Measurements from ENCODE around the gene DDIAS.
"Not testable (repeated sequence)": the region's sequence is repeated elsewhere in the genome, so short reads cannot be mapped to it uniquely, and the experiment has no call there.

Gene DDIAS, protein sequence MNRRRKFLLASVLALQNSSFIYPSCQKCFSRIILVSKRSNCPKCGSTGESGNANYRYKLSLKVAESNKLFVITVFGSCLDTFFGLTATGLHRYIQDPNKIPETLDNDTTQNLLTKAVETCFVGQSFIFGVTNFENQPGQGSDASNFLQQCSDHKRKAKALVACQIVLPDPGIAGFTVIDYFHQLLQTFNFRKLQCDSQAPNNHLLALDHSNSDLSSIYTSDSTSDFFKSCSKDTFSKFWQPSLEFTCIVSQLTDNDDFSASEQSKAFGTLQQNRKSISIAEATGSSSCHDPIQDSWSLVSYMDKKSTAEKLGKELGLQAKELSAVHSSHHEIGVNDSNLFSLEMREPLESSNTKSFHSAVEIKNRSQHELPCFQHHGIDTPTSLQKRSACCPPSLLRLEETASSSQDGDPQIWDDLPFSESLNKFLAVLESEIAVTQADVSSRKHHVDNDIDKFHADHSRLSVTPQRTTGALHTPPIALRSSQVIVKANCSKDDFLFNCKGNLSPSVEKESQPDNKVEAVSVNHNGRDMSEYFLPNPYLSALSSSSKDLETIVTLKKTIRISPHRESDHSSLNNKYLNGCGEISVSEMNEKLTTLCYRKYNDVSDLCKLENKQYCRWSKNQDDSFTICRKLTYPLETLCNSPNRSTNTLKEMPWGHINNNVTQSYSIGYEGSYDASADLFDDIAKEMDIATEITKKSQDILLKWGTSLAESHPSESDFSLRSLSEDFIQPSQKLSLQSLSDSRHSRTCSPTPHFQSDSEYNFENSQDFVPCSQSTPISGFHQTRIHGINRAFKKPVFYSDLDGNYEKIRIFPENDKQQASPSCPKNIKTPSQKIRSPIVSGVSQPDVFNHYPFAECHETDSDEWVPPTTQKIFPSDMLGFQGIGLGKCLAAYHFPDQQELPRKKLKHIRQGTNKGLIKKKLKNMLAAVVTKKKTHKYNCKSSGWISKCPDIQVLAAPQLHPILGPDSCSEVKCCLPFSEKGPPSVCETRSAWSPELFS

DNA sequence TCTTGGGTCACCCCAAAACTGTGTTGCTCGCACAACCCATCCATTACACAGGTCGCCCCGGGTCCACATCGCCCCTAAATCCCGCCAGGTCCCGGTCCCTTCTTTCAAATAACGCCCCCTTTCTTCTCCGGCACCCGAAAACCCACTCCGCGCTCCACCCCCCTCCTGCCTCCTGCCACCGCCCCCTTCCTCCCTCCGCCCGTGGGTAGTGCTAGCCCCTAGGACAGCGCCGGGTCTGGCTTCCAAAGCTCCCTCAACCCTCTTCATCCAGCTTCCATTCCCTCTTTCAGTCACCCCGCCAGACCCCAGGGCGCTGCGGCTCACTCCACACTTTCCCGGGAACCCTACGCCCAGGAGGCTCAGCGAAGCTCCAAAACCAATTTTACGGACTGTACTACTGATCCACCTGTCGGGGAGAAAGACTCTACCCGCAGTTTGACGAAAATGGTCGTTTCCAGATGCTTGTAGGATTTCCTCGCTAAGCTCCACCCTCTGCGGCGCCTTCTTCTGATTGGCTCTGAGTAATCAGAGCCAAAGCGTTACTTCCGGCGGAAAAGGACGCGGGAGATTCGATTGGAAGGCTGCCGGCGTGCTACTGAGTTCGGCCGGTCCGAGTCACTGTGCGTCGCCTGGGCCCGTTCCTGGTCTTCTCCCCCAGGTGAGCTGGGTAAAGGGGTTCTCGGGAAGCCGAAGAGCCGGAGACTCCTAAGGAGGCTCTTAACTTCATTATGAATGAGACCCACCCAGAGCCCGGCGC lies at the start of gene DDIAS:
Gene DDIAS, plus strand, starts transcription at position 572 of the 757 bp plus-strand sequence. CDS start 13,003 bp downstream, outside the sequence.
- in situ Hi-C loops (cut with HindIII; ENCODE audit: low sequenced_read_pairs) = no loop called here

DNA sequence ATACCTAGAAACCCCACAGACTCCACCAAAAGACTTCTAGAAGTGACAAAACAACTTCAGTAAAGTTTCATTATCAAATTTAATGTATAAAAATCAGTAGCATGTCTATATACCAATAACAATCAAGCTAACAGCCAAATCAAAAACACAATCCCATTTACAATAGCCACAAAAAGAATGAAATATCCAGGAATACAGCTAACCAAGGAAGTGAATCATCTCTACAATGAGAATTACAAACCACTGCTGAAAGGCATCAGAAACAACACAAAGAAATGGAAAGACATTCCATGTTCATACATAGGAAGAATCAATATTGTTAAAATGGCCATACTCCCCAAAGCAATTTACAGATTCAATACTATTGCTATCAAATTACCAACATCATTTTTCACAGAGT lies 47.3 kb upstream of the DDIAS start:
- in situ Hi-C loops (cut with HindIII; ENCODE audit: low sequenced_read_pairs) = no loop called here

DNA sequence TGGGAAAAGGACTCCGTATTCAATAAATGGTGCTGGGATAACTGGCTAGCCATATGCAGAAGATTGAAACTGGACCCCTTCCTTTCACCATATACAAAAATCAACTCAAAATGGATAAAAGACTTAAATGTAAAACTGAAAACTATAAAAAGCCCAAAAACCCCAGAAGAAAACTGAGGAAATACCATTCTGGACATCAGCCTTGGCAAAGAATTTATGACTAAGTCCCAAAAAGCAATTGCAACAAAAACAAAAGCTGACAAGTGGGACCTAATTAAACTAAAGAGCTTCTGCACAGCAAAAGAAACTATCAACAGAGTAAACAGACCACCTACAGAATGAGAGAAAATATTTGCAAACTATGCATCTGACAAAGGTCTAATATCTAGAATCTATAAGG lies 46.6 kb upstream of the DDIAS start:
- in situ Hi-C loops (cut with HindIII; ENCODE audit: low sequenced_read_pairs) = not testable (repeated sequence)

DNA sequence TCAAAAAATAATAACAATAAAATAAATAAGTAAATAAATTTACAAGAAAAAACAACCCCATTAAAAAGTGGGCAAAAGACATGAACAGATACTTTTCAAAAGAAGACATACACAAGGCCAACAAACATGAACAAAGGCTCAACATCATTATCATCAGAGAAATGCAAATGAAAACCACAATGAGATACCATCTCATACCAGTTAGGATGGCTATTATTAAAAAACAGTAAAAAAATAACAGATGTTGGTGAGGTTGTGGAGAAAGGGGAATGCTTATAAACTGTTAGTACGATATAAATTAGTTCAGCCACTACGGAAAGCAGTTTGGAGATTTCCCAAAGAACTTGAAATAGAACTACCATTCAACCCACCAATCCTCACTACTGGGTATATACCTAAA lies 45.9 kb upstream of the DDIAS start:
- in situ Hi-C loops (cut with HindIII; ENCODE audit: low sequenced_read_pairs) = no loop called here

DNA sequence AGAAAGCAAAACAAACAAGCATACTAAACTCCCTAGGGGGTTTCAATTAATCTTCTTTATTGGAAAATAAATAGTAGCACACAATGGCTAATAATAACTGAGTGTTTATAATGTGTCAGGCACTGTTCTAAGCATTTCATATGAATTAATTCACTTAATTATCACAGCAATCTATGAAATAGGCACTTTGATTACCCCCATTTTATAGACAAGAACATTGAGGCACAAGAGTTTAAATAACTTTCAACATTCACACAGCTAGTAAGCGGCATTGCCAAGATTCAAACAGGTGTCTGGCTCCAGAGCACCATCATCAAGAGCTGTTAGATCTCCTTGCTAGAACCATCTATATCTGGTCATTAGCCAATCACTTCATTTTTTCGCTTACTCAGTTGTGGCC lies 44.4 kb upstream of the DDIAS start:
- in situ Hi-C loops (cut with HindIII; ENCODE audit: low sequenced_read_pairs) = no loop called here

DNA sequence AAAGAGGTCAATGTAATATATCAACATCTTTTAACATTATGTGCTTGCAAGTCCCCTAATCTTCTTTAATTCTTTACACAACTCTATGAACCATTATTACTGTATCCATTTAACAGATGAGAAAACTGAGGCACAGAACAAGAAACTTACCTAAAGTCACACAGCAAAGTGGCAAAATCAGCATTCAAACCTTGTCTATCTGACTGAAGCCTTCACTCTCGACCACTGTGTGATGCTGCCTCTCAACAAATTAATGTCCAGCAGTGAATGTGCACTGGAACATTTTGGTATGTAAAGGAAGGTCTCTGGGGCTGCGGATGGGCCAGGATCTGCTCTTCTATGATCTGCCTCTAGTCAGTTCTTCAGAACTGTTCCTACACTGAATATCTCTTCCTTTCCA lies 43.4 kb upstream of the DDIAS start:
- in situ Hi-C loops (cut with HindIII; ENCODE audit: low sequenced_read_pairs) = no loop called here

DNA sequence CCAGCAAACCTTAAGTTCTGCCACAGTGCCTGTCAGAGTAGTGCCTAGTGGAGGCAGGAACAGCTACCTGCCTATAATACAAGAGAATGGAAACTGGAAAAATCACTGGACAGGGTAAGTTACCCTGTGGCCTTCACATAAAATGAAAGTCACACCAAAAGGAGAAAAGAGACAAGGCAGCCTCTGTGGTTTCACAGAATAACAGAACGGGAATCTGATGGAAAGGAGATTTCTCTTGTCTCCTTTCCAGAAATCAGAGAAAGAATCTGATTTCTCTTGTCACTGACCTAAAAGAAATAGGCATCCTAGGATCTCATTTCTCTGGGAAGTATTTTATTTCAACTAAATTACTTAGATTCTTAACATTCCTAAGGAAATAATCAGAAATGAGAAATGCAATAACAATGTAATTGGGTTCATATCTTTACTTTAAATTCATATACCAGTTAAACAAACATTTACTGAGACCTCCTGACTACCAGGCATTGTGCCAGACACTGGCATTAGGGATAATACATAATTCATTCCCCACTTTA lies 42.9 kb upstream of the DDIAS start:
- in situ Hi-C loops (cut with HindIII; ENCODE audit: low sequenced_read_pairs) = no loop called here

DNA sequence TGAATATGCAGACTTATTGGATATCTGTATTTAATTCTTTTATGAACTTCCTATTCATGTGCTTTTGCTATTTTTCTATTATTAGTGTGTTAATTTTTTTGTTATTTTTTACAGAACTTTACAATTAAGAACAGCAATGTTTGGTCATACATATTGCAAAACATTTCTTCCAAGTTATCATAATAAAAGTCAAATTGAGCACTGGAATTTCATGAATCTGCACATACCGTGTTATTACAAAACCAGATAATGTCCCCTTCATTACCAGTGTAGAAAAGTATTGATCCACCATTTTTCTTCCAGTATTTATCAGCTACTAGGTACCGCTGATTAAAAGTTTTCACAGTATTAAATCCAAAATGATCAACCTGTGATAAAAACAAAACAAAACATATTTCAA lies 41.8 kb upstream of the DDIAS start:
- in situ Hi-C loops (cut with HindIII; ENCODE audit: low sequenced_read_pairs) = no loop called here

DNA sequence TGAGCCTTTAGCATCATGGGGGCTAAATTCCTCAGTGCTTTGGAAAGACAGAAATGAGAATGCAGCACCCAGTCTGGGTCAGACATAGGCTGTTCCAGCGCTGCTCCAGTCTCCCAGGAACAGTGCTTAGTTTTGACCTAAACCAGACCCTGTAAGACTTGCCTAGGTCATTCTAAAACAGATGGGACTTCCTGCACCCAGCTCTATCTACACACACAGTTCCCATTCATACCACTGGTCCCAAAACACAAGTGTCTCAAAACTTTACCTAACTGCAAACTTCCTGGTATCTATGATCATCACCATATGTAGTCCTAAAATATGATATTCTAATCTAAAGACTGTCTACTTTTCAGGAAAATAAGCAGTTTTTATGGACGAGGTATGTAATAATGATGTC lies 39.2 kb upstream of the DDIAS start:
- in situ Hi-C loops (cut with HindIII; ENCODE audit: low sequenced_read_pairs) = no loop called here

DNA sequence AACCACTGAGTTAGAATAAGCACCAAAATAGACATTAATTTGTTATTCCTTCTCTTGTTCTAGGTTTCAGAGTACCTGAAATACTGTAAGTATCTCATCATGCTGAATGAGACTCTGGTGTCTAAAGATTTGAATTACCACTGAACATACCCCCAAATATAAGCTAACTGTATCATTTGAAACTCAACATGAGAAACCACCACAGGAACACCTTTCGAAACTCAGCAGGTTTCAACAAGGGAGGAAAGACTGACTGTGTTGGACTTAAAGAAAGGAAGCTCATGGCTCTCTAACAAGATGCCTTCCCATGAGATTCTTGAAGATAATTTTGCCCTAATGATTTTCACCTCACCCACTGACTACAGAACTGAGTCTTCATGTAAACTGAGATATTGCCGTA lies 38.3 kb upstream of the DDIAS start:
- in situ Hi-C loops (cut with HindIII; ENCODE audit: low sequenced_read_pairs) = no loop called here

DNA sequence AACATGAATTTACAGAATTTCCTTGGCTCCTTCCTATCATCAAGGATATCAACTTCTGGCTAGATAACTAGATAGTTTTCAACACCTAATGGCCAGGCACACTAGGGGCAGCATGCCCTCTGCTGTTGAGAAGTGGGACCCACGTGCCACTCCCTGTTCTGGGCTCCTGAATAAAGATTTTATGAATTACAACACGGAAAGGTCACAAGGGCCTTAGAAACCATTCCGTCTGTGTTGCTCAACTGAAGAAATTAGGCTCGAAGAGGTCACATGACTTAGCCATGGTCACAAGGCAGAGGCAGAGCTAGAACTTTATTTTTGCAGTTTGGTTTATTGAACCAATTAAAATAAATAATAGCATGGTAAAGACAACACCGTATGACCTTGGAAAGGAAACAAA lies 37.3 kb upstream of the DDIAS start:
- in situ Hi-C loops (cut with HindIII; ENCODE audit: low sequenced_read_pairs) = no loop called here

DNA sequence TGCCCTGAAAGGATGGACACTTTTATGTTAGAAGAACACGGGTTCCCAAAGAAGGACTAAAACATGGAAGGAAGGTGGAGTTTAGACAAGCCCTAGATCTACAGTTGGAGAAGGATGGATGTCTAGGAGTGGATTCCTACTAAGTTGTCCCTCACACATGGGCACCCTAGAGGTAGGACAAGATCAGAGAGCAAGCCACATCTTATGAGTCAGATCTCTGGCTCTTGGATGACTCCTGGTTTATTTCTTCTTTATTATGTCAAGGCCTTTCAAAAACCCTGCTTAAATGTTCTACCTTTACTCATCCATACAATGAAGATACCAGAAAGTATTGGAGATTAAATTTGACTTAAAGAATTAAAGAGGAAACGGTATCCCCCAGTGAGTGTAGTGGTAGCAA lies 35.7 kb upstream of the DDIAS start:
- in situ Hi-C loops (cut with HindIII; ENCODE audit: low sequenced_read_pairs) = no loop called here

DNA sequence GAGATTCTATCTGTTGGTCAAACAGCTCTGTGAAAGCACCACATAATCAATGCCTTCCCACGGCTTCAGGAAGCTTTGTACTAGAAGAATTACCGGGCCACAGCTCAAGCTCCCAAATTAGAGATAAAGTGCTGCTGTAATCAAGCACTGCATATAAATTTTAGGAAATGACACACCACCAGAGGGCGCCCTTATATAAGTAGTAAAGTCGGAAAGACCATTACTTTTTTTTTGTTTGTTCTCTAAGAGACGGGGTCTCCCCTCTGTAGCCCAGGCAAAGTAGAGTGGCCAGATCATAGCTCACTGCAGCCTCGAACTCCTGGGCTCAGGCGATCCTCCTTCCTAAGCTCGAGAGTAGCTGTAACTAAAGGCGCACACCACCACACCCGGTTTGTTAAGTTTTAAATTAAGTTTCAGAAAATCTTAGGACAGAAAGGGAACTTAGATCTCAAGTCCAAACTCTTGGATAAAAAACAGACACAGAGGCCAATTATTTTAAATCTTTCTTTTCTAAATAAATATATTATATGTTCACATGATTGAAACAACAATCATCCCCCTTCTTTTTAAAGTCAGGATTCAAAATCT lies 33.9 kb upstream of the DDIAS start:
- in situ Hi-C loops (cut with HindIII; ENCODE audit: low sequenced_read_pairs) = no loop called here

DNA sequence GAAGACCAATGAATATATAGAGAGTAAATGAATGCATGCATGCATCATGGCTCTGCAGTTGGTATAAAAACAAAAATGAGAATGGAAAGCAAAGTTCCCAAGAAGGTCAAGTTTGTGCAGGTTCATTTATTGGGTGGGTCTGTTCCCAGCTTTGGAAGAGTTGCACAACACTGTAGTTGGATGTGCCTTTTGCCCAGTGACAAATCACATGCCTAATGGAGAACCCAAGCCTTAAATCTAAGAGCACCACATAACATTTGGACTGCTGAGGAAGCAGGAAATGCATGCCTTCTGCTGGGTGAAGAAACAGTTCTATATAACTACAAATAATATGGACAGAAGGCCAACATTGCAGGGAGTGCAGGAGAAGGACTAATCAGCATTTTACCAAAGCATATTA lies 31.9 kb upstream of the DDIAS start:
- in situ Hi-C loops (cut with HindIII; ENCODE audit: low sequenced_read_pairs) = no loop called here

DNA sequence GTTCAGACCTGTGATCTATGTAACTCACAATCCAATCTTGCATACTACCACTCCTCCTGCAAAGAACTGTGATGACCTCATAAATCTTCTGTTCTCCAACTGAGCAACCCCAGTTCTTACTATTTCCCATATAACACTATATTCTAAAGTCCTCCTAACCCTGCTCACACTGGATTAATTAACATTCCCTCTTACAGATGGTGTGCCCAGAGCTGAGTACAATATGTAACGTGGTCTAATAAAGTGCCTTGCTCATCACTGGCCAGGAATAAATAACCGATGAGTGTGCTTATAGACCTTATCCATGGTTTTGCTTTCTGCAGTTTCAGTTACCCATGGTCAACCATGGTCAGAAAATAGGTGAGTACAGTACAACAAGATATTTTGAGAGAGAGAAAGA lies 29.9 kb upstream of the DDIAS start:
- in situ Hi-C loops (cut with HindIII; ENCODE audit: low sequenced_read_pairs) = no loop called here

DNA sequence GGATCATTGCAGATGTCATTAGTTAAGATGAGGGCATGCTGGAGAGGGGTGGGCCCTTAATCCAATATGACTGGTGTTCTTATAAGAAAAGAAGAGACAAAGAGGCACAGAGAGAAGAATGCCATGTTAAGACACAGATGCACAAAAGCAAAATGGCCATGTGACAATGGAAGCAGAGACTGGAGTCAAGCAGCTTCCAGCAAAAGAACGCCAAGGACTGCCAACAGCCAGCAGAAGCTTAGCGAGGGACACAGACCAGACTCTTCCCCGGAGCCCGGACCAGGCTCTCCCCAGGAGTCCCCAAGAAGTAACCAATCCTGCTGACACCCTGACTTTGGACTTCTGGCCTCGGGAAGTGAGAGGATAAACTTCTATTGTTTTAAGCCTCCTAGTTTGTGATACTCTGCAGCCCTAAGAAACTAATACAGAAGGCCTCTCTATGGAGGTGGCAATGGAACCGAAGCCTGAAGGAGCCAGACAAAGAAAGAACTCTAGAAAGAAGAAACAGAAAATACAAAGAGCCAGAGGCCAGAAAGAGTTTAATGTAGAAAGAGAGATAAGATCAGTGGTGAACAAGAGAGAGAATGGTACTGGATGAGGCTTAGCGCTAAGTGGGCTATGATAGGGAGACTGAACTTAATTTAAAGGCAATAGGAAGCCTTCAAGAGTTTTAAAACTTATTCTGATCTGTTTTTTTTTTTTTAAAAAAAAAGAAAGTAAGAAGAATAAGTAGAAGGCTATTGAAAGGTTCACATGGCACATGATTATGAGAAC lies 29.0 kb upstream of the DDIAS start:
- in situ Hi-C loops (cut with HindIII; ENCODE audit: low sequenced_read_pairs) = no loop called here

DNA sequence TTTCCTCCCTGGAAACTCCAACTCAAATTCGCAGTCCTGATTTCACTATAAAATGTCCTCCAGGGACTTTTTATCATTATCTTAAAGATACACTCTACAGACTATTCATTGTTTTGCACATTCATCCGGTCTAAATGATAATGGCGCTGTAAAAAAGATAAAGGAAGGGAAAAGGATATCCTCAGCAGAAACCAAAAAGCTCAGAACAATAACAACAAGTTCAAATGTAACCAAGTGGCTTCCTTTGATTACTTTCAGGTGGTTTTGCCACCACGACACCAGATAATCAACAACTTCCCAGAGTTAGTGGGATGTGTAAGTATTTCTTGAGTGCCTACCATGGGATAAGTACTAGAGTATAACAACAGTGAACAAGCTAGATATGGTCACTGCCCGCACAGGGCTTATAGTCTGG lies 27.6 kb upstream of the DDIAS start:
- in situ Hi-C loops (cut with HindIII; ENCODE audit: low sequenced_read_pairs) = no loop called here

DNA sequence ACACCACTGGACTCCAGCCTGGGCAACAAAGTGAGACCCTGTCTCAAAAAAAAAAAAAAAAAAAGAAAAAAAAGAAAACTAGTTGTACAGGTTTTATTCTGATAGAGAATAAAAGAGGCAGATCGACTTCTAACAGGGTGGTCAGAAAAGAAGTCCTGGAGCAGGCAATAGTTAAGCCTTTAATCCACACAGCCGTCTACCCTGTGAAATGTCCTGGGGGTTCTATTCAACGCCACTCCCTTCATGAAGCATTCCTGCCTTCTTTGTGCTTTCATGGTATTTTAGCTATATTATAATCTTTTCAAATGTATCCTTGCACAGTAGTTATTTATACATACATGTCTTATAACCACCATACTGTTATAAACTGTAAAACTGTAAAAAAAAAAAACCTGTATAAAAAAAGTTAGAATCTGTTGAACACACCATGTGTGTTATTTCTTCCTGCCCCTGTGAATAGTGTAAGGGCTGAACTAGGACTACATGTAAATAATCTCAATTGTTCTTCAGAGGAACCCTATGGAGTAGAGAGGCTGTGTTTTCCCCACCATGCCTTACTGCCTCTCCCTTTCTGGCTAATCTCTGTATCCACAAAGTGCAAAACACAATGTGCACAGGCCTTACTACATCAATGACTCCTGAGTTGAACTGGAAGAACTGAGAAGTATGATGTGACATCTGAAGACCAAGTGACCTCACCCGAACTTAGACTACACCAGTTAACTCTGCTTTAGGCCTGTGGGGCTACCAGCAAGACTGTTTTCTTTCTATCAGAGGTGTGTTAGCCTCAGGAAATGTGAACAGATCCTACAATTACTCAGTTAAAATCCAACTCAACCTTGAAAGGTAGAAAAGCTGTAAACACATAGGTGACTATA lies 26.7 kb upstream of the DDIAS start:
- in situ Hi-C loops (cut with HindIII; ENCODE audit: low sequenced_read_pairs) = no loop called here

DNA sequence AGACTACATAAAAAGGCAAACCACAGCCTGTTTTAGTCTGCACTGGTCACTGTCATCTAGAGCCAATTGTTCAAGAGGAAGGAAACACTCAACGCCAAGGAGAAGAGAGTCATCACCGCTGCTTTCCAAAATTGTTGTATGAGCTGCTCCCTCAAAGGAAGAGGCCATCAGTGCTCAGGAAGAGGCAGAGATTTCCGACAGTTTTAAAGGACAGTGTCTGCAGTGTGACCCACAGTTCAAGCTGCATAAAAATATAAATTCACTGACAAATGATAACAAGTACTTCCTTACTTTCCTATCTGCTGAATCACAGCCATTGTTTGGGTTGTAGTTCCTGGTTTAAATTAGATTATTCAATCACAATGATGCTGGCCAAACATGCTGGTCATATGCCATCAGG lies 17.7 kb upstream of the DDIAS start:
- in situ Hi-C loops (cut with HindIII; ENCODE audit: low sequenced_read_pairs) = no loop called here
